Stimulated activated naive CD4-positive, alpha-beta T cell treated with Interleukin-2 at 50 U/mL for 16 hours (primary cell): ENCODE measurements around the gene TRIM51.
"Not testable (repeated sequence)": the region's sequence is repeated elsewhere in the genome, so short reads cannot be mapped to it uniquely, and the experiment has no call there.

ENCODE experiments used
- DNase-seq: peaks from one replicate; lab custom pipeline; 2025; lab: John Stamatoyannopoulos, UW

TRIM51 gene

GRCh38 chr11:55882997-55883396 is at the start of gene TRIM51:
TSS of gene TRIM51 (plus strand) at chr11:55883297. CDS start at chr11:55885429, 2,132 bp downstream.
- not testable (repeated sequence) for DNase-seq

- no peak for DNase-seq
Observed at GRCh38 chr11:55838452-55838851, 44.6 kb upstream of the TRIM51 start, which contains the start of gene OR5D16. TSS of gene OR5D16 (plus strand) at chr11:55838752. CDS start at chr11:55838752, 0 bp downstream.

DNA sequence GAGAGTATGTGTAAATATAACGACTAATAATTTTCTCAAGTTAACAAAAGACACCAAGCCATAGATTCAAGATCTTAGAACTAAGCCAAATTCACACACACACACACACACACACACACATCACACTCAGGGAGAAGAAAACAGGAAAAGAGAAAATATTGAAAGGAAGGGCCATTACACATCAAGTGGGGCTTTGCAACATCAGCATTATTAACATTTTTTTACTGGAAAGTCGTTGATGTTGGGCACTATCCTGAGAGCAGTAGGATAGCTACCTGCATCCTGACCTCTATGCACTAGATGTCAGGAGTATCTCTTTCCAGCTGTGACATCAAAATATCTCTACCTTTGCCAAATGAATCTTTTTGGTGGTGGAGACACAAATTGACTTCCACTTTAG is 35.6 kb upstream of the TRIM51 start:
- DNase-seq, result no peak

DNA sequence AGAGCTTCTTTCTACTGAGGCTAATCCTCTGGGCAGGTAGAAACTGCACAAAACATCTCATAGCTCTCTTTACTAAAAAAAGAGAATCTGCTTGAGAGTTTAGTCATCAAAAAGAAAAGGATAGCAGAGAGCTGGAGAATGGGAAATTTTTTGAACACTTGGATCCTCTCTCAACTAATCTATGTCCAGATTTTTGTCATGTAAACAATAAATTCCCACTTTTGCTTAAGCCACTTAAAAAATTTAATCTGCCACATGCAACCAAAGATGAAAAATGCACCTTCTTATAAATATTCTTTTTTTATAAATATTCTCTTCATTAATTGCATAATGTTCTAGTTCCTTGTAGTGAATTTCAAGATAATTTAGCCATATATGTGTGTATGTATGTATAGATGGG is 34.1 kb upstream of the TRIM51 start:
- no peak for DNase-seq

DNA sequence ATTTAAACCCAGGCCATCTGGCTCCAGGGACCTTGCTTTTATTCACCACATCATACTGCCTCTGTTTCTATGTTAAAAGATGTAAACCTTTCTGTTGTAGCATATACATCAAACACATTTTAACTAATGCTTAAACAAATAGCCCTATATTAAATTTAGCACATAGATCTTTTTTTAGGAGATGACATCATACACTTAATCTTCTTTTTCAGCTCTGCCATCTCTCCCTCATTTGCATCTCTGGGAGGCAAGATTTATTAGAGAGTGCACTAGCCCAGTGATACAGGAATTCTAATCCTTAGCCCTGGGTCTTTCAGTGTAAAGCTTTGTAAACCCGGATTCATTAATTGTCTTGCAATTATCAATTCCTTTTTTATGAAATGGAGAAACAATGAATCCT is 31.0 kb upstream of the TRIM51 start:
- no peak for DNase-seq

- DNase-seq, result no peak
Observed at GRCh38 chr11:55854704-55855103, 28.4 kb upstream of the TRIM51 start.

DNA sequence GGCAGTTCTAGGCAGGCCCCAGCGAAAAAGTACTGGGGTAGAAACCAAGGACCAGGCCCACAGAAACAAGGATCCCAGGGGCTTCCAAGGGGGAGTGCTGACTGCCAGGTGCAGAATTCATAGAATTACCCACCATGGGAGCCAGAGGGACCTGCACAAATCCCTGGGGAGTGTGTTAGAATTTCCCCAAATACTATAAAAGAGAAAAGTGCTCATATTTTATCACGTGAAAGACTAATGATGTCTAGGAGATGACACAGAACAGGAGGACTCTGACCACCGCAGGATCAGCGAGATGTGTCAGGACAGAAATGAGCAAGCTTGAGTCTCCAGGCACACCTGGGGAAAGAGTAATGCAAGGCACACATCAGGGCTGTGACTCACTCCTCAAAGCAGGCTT is 15.7 kb upstream of the TRIM51 start:
- DNase-seq, result not testable (repeated sequence)

- DNase-seq, result not testable (repeated sequence)
Observed at GRCh38 chr11:55872731-55873130, 10.4 kb upstream of the TRIM51 start.

DNA sequence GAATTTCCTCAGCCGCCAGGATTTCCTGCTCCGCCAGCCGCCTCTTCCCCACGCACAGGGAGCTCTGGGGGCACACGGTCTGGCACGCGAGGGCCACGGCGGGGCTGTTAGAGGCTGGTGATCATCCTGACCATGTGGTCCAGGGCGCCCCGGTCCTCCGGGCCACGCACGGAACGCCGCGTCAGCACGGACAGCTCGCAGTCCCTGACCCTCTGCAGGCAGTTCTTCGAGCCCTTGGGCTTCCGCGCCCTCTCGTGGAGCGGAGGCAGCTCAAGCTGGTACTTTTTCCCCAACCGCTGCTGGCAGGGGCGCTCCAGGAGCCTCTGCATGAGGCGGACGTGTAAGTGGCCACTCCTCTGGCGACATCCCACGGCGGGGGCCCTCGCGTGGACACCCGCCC is 10.0 kb upstream of the TRIM51 start:
- DNase-seq, result not testable (repeated sequence)

DNA sequence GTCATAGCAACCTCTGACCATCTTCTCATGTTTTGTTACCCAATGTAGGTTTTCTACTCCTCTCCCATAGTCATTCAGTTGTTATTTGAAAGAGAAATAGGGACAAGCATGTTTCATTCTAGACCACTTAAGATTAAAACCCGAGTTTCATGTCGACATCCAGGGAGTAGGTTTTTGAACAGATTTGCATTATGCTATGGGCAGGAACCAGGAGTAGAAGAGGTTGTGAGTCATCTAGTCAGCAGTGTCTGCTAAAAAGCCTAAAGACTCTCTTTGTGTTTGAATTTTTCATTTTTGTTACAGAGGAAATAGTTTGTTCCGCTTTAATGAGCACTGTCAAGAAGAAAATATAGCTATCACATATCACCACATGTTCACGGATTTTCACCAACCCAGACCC is 1.9 kb downstream of the TRIM51 start:
- not testable (repeated sequence) for DNase-seq

GRCh38 chr11:55885481-55885880 is 2.4 kb downstream of the TRIM51 start:
- DNase-seq, result not testable (repeated sequence)

DNA sequence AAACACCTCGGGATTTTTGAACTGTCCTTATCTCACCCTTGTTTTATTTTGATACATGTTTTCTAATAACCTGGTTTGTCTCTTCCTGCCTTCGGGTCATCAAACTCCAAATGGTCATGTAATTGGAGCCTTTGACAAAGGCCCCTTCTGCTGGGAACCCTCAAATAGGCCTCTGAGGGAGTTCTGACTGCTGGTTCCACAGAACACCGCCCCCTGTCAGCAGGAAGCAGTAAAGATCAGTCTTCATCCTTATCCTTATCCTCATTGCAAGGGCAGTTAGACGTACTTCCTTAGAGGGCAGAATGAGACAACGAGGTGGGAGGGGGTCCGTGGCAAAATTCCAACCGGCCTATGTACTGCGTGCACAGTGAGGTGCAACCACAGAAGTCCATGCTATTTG is 12.1 kb downstream of the TRIM51 start:
- no peak for DNase-seq

DNA sequence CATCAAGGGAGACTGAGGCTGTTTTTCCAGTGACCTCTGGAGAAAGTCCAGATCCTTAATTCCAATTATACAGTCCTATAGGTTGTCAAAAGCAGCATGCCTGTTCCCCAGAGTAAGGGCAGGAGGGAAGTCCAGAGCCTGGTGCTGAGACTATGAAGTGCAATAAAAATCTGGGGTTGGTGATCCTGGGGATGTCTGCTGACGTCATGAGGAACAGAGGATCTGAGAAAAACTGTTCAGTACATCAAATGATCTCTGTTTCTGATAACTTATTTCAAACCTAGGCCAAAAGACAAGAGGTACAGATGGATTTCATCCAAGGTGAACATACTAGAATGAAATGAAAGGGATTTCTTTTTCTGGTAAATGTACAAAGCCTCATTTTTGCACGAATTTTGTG is 19.2 kb downstream of the TRIM51 start:
- no peak for DNase-seq

DNA sequence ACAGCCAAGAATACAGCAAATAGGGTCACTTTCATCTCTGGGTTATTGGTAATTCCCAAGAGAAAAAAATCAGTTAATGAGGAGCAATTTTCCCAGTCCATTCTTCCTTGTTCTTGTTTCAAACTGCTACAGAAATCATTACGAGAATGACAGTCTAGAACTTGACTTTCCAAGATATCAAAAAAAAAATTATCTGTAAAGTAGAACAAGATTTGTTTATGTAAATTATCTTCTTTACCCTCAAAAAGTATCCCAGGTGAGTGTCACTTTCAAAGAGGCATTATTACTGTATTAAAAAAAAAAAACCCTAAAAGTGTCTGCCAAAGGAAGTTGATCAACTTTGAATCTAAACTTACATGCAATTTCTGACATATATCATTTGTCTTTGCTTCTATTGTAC is 31.4 kb downstream of the TRIM51 start, which contains the start of gene OR5W2:
Gene OR5W2 (minus strand): TSS at position 101 of the 400 bp plus-strand sequence. CDS start 0 bp downstream, at position 101.
- DNase-seq, result no peak

DNA sequence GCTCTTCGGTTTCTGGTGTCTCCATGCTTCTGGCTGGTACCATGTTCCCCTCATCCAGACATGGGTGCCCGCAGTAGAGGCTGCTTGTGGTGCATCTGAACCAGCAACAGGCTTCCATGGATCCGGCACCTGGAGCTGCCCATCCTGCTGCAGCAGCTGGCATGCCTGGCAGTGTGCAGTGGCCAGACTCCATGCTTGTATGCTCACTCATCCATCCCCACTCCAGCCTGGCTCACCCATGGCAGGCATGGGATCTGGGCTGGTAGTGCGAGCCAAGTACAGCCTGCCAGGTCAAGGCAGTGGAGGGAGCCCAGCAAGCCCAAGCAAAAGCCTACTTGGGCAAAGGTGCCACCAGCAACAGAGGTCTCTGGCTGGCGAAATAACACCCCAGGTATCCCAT is 37.4 kb downstream of the TRIM51 start:
- DNase-seq, result no peak

- no peak for DNase-seq
Observed at GRCh38 chr11:55936300-55936699, 53.2 kb downstream of the TRIM51 start, which contains the start of gene OR5I1. TSS of gene OR5I1 (minus strand) at chr11:55936400. CDS start at chr11:55936400, 0 bp downstream.
